ENCODE measurements around the gene WTAP. TPM values are rescaled to one million over a fixed set of nuclear protein-coding genes. Genes with fewer than 3 reads are reported as not detected.

Gene WTAP
- total RNA-seq, 1 donor from 2014 or later, result 88.3 TPM

GRCh38 chr6:159692303-159693127 lies 34.8 kb upstream of the WTAP start:
- H3K4me3 ChIP-seq (ENCODE audit: low read depth, low read length), result peak overlapping the region; percentile 82
- no peak for TF ChIP-seq CTCF (IDR thresholded peaks at IDR 0.05; ENCODE audit: insufficient read depth, low read length, poor library complexity, severe bottlenecking)
- no peaks in the 10 kb centered on the region for H3K27me3 ChIP-seq (ENCODE audit: control insufficient read depth, insufficient read depth, low read length)
- no peak for DNase-seq (ENCODE audit: low read depth)
- H3K36me3 ChIP-seq (ENCODE audit: control insufficient read depth, insufficient read depth, low read length), result no peaks in the 10 kb centered on the region

GRCh38 chr6:159693128-159693893 lies 34.0 kb upstream of the WTAP start, which contains the start of gene SOD2:
Gene SOD2, minus strand, starts transcription at chr6:159693241. Its CDS starts 74 bp downstream, at chr6:159693167.
- DNase-seq (ENCODE audit: low read depth), result no peak
- Histone ChIP-seq H3K4me3 (ENCODE audit: low read depth, low read length) (peak within 1 kb of the TSS; percentile 82), H3K36me3 (ENCODE audit: control insufficient read depth, insufficient read depth, low read length) (no peaks in the 10 kb centered on the region), H3K27me3 (ENCODE audit: control insufficient read depth, insufficient read depth, low read length) (no peaks in the 10 kb centered on the region)
- no peak for TF ChIP-seq CTCF (IDR thresholded peaks at IDR 0.05; ENCODE audit: insufficient read depth, low read length, poor library complexity, severe bottlenecking)

GRCh38 chr6:159693894-159694545 lies 33.3 kb upstream of the WTAP start:
- Histone ChIP-seq H3K4me3 (ENCODE audit: low read depth, low read length) (peak overlapping the region; percentile 82), H3K27me3 (ENCODE audit: control insufficient read depth, insufficient read depth, low read length) (no peaks in the 10 kb centered on the region), H3K36me3 (ENCODE audit: control insufficient read depth, insufficient read depth, low read length) (no peaks in the 10 kb centered on the region)
- TF ChIP-seq CTCF (IDR thresholded peaks at IDR 0.05; ENCODE audit: insufficient read depth, low read length, poor library complexity, severe bottlenecking), result no peak
- DNase-seq (ENCODE audit: low read depth), result no peak

GRCh38 chr6:159695984-159696383 lies 31.3 kb upstream of the WTAP start:
- TF ChIP-seq CTCF (IDR thresholded peaks at IDR 0.05; ENCODE audit: insufficient read depth, low read length, poor library complexity, severe bottlenecking), result no peak

GRCh38 chr6:159700970-159701369 lies 26.3 kb upstream of the WTAP start:
- no peak overlapping the region for H3K4me3 ChIP-seq (ENCODE audit: low read depth, low read length)
- H3K36me3 ChIP-seq (ENCODE audit: control insufficient read depth, insufficient read depth, low read length), result no peaks in the 10 kb centered on the region
- no peak for DNase-seq (ENCODE audit: low read depth)

More at GRCh38 chr6:159695984-159696383, 31.3 kb upstream of the WTAP start:
- no peaks in the 10 kb centered on the region for H3K36me3 ChIP-seq (ENCODE audit: control insufficient read depth, insufficient read depth, low read length)
- no peaks in the 10 kb centered on the region for H3K27me3 ChIP-seq (ENCODE audit: control insufficient read depth, insufficient read depth, low read length)
- DNase-seq (ENCODE audit: low read depth), result no peak
- H3K4me3 ChIP-seq (ENCODE audit: low read depth, low read length), result no peak overlapping the region

More at GRCh38 chr6:159700970-159701369, 26.3 kb upstream of the WTAP start:
- no peaks in the 10 kb centered on the region for H3K27me3 ChIP-seq (ENCODE audit: control insufficient read depth, insufficient read depth, low read length)
- TF ChIP-seq CTCF (IDR thresholded peaks at IDR 0.05; ENCODE audit: insufficient read depth, low read length, poor library complexity, severe bottlenecking), result no peak
